HG03045 (cell line): Measurements from ENCODE around the gene CABCOCO1.

Experiments
- ATAC-seq: cut with Tn5 transposase; IDR thresholded peaks from one replicate; pipeline ENCODE4 v1.9.1; 2021; ENCODE audit warnings: mild to moderate bottlenecking, moderate library complexity; ENCODE audit not compliant: unreplicated experiment

CABCOCO1 gene, protein sequence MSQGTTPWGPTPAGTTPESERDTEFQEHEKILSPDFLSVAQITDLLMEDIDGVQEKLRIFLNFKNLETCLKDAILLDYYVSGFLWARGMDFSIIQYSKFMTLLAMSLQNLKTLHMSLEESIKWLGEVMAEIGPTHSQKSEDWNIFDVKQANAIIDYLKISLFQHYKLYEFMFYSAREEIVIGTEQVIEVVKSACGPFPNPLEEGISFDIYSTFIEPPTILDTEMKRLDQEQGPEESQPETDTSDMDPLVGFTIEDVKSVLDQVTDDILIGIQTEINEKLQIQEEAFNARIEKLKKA

DNA sequence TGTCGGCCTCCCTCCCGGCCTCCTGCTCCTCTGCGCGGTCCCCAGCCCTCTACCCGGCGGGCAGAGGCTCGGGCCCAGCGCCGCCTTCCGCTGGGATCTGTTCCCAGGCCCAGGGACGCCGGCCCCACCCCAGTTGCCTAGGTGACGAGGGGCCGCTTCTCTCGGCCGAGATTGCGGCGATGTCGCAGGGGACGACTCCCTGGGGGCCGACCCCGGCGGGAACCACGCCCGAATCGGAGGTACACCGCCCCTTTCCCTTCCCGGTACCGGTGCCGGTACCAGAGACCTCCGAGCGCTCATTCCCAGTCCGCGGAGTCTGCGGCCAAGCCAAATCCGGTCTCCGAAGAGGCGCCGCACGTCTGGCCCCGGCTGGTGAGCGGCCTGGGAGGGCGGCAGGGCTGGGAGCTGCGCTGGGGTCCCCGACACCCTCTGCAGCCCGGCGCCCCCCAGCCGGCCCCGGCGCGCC, at the start of gene CABCOCO1:
TSS of gene CABCOCO1 (plus strand) at position 136 of the 466 bp plus-strand sequence. CDS start at position 180, 44 bp downstream.
- ATAC-seq: no peak

- ATAC-seq: no peak
Measured at GRCh38 chr10:61613665-61614064, 49.1 kb upstream of the CABCOCO1 start.

GRCh38 chr10:61616611-61617010, 46.1 kb upstream of the CABCOCO1 start:
- no peak for ATAC-seq

- ATAC-seq: no peak
Measured at GRCh38 chr10:61617180-61617579, 45.5 kb upstream of the CABCOCO1 start.

GRCh38 chr10:61617586-61617985, 45.1 kb upstream of the CABCOCO1 start:
- ATAC-seq: no peak

GRCh38 chr10:61618388-61618961, 44.3 kb upstream of the CABCOCO1 start:
- no peak for ATAC-seq

DNA sequence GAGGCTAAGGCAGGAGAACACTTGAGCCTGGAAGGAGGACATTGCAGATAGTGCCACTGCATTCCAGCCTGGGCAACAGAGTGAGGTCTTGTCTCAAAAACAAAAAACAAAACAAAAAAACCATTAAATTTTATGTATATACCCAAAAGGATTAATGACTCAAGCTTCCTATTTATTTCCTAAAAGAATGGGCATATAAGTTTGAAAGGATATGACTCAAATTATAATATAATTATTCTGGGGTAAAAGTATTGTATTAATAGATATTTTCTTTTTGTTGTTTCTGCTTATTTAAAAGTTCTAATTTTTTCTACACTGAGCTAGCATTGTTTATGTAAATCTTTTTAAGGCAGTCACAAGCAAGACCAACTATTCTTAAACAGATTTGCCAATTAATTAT, 42.2 kb upstream of the CABCOCO1 start:
- no peak for ATAC-seq

GRCh38 chr10:61621605-61622051, 41.1 kb upstream of the CABCOCO1 start:
- no peak for ATAC-seq

- no peak for ATAC-seq
Measured at GRCh38 chr10:61623161-61623560, 39.6 kb upstream of the CABCOCO1 start.

DNA sequence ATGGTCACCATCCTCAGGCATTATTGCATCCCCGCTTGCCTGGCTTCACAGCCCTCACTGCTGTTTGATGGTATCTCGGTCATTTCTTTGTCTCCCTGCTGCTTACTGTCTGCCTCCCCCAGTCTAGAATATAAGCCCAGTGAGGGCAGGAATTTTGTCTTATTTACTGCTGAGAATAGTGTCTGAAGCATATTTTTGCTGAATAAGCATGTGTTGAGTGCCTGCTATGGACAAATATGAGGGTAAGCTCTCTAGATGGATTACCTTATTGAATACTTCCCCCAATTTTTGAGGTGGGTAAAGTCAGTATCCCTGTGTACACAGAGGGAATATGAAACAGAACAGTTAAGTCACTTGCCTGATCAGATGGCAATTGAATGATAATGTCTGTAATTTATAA, 36.5 kb upstream of the CABCOCO1 start:
- ATAC-seq: no peak

- ATAC-seq: no peak
Measured at GRCh38 chr10:61627266-61627665, 35.5 kb upstream of the CABCOCO1 start.

GRCh38 chr10:61628151-61628874, 34.4 kb upstream of the CABCOCO1 start:
- no peak for ATAC-seq

DNA sequence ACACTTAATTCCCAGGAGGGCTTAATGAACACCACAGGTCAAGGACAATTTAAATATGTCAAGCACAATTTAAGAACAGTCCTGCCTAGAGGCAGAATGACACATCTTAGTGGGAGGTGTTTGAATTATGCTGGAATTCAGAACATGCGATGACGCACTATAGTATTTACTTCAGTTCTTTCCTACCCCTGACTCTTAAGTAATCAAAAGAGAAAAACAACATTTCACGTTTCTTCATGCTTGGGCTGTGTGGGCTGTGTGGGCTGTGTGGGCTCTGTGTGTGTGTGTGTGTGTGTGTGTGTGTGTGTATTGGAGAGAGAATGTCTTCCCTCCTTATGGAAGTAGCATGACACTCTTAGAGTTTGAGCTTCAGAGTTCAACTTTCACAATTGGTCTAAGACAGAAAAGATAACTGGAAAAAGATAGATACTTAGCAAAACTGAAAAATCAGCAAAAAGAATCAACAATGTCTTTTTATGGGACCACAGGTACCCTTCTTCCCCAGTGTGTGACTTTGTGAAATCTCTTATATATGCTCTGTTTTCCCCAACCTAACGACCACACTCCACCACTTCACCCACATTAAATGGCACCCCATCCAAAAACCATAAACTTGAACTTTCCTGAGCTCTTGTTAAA, 33.7 kb upstream of the CABCOCO1 start:
- no peak for ATAC-seq

- no peak for ATAC-seq
Measured at GRCh38 chr10:61629576-61629975, 33.2 kb upstream of the CABCOCO1 start.

DNA sequence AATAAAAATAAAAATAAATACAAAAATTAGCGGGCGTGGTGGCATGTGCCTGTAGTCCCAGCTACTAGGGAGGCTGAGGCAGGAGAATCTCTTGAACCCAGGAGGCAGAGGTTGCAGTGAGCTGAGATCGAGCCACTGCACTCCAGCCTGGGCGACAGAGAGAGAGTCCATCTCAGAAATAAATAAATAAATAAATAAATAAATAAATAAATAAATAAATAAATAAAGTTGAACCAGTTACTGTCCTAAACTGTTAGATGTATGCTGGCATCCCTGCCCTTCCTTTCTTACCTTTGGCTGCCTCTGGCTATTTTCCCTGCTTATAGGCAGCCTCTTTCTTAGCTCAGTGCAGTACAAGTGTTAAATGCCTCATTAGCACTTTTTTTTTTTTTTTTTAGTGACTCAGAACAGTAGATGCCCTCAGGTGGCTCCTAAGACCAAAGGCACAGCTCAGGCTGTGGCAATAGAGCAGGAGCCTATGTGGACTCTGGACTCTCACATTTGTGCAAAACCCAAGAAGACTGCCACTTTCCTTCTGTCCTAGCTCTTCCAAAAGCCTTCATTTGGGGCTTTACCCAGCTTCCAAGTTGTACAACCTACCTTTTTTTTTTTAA, 30.6 kb upstream of the CABCOCO1 start:
- ATAC-seq: no peak

- ATAC-seq: no peak
Measured at GRCh38 chr10:61633665-61634064, 29.1 kb upstream of the CABCOCO1 start.

- ATAC-seq: no peak
Measured at GRCh38 chr10:61634746-61635145, 28.0 kb upstream of the CABCOCO1 start.

- no peak for ATAC-seq
Measured at GRCh38 chr10:61635471-61635870, 27.3 kb upstream of the CABCOCO1 start.

GRCh38 chr10:61635932-61636331, 26.8 kb upstream of the CABCOCO1 start:
- ATAC-seq: no peak

- no peak for ATAC-seq
Measured at GRCh38 chr10:61639952-61640351, 22.8 kb upstream of the CABCOCO1 start.

DNA sequence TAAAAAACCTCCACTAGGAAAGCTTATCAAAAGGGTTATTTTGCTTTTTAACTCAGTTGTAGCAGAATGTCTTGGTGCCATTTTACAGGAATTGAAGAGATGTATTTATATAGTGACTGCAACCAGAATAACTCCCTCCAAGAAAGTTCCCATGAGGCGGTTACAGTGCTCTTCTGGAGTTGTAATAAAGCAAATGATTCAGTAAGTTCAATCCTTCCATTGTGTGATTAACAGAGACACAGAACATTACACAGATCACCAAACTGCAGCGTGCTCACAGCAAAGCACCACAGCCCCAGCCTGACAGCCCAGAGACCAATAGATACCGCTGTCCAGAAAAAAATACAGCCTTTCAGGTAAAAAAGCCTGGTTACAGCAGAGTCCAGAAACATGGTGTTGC, 21.9 kb upstream of the CABCOCO1 start:
- ATAC-seq: no peak
